ENCODE results near the gene TM2D3.

- TF ChIP-seq POLR2A (IDR thresholded peaks at IDR 0.05; ENCODE audit: low read length) (no peak), GATA1 (IDR thresholded peaks at IDR 0.05; ENCODE audit: low read depth, low read length) (no peak)
These were observed 38.1 kb downstream of the TM2D3 start for GRCh38 chr15:101614001-101614585.

Data from erythroblast (primary cell).